Measurements from ENCODE around the gene ING5.

Gene ING5

DNA sequence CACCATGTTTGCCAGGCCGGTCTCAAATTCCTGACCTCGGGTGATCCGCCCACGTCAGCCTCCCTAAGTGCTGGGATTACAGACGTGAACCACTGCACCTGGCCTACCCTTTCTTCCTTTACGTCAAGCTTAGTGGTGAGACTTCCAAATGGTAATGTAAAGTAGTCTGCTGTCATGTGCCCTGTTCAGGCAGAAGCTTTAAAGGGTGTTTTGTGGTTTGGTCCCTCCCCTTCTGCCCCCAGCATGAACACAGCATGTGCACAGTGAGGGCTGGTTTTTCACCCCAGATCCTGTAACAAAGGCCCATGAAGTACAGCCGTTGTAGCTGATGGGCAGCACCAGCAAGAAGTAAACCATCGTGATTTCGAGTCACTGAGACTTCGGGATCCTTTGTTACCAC, 12.5 kb upstream of the ING5 start:
- H3K9me3 ChIP-seq: no peaks in the 10 kb centered on the region
- peaks cover 9 to 34% (median 18%) of the 10 kb centered on the region in 3 donors for H3K36me3 ChIP-seq
- H3K4me3 ChIP-seq: no peak overlapping the region
- H3K27me3 ChIP-seq: no peaks in the 10 kb centered on the region
- no peak for DNase-seq
- no peak overlapping the region for H3K27ac ChIP-seq
- H3K4me1 ChIP-seq: peaks cover 0 to 33% (median 27%) of the 10 kb centered on the region in 4 donors
- intact Hi-C loops (cut with DNase I; ENCODE audit: low total_unique reads): loop anchor here (5.0 to 10.0 kb wide), 2 partner anchors 43 to 185 kb away; partner anchors contain the start of gene D2HGDH
- TF ChIP-seq, protein P1, sequence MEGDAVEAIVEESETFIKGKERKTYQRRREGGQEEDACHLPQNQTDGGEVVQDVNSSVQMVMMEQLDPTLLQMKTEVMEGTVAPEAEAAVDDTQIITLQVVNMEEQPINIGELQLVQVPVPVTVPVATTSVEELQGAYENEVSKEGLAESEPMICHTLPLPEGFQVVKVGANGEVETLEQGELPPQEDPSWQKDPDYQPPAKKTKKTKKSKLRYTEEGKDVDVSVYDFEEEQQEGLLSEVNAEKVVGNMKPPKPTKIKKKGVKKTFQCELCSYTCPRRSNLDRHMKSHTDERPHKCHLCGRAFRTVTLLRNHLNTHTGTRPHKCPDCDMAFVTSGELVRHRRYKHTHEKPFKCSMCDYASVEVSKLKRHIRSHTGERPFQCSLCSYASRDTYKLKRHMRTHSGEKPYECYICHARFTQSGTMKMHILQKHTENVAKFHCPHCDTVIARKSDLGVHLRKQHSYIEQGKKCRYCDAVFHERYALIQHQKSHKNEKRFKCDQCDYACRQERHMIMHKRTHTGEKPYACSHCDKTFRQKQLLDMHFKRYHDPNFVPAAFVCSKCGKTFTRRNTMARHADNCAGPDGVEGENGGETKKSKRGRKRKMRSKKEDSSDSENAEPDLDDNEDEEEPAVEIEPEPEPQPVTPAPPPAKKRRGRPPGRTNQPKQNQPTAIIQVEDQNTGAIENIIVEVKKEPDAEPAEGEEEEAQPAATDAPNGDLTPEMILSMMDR (IDR thresholded peaks at IDR 0.05): no peak

DNA sequence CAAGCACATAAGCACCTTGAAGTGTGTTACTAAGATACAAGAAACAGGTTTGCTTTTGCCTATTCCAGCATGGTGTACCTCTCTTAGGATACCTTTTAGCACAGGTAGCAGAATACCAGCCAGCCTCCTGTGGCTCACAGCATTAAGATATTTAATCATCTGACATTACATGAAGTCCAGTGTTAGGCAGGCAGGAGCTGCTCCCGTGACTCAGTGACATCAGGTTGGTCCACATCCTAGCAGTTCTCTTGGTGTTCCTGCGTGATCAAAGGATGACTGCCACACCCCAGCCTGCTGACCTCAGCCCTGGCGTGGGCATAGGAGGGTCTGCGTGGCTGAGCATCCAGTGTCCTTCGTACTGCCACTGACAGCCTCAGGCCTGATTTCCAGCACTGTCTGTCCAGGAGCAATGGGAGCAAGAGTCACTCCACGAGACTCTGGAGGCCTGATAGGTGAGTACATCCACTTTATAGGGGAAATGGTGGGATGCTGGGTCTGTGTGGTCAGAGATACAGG, 11.6 kb upstream of the ING5 start:
- TF ChIP-seq, protein P1 (IDR thresholded peaks at IDR 0.05): no peak
- Histone ChIP-seq H3K27ac (no peak overlapping the region), H3K36me3 (peaks cover 9 to 41% (median 18%) of the 10 kb centered on the region in 3 donors), H3K27me3 (no peaks in the 10 kb centered on the region), H3K4me1 (peaks cover 0 to 33% (median 27%) of the 10 kb centered on the region in 4 donors), H3K9me3 (no peaks in the 10 kb centered on the region), H3K4me3 (no peak overlapping the region)
- intact Hi-C loops (cut with DNase I; ENCODE audit: low total_unique reads): no loop called here
- no peak for DNase-seq

DNA sequence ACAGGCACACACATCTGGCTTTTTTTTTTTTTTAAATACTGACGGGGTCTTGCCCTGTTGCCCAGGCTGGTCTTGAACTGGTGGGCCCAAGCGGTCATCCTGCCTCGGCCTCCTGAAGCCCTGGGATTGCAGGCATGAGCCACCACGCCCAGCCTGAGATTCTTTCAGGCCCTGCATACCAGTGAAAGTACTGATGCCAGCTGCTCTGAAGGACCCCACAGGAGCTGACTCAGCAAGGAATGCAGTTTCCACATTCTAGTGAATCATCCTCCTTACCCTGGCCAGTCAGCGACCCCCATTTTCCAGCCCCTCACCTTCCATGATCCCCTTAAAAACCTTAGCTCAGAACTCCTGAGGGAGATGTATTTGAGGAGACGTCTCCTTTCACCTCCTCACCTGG, 9.4 kb upstream of the ING5 start:
- no peaks in the 10 kb centered on the region for H3K9me3 ChIP-seq
- peaks cover 0 to 23% (median 18%) of the 10 kb centered on the region in 4 donors for H3K4me1 ChIP-seq
- H3K36me3 ChIP-seq: peaks cover 9 to 51% (median 18%) of the 10 kb centered on the region in 3 donors
- H3K27me3 ChIP-seq: no peaks in the 10 kb centered on the region
- intact Hi-C loops (cut with DNase I; ENCODE audit: low total_unique reads): no loop called here
- DNase-seq: no peak
- no peak overlapping the region for H3K4me3 ChIP-seq
- TF ChIP-seq, protein P1 (IDR thresholded peaks at IDR 0.05): no peak
- no peak overlapping the region for H3K27ac ChIP-seq

DNA sequence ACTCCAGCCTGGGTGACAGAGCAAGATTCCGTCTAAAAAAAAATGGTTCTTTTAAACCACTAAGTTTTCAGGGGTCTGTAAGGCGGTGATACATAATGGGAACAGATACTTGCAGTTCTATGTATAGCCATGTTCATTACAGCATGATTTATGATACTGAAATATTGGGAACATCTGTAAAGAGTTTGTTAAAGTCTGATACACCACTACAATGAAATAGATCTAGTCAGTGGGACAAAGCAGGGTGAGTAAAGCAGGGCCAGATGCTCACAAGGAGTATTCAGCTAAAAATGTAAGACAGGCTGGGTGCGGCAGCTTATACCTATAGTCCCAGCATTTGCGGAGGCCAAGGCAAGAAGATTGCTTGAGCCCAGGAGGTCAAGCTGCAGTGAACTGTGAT, 6.2 kb upstream of the ING5 start:
- TF ChIP-seq, protein P1 (IDR thresholded peaks at IDR 0.05): no peak
- no peaks in the 10 kb centered on the region for H3K9me3 ChIP-seq

DNA sequence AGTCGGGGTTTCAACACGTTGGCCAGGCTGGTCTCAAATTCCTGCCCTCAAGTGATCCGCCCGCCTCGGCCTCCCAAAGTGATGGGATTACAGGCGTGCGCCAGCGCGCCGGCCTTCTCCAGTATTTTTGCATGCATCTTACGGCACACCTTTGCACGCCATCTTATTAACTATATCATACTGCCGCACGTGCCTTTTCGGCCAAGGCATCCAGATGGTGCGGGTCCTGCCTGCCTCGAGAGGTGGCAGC, 765 bp upstream of the ING5 start:
- intact Hi-C loops (cut with DNase I; ENCODE audit: low total_unique reads): loop anchor here (1.0 kb wide), 1 partner anchor 64 kb away; the partner anchor contains the start of genes ATG4B and THAP4
- H3K4me1 ChIP-seq: peaks cover 0 to 26% (median 20%) of the 10 kb centered on the region in 4 donors
- no peaks in the 10 kb centered on the region for H3K27me3 ChIP-seq
- peaks cover 7 to 21% (median 7%) of the 10 kb centered on the region in 3 donors for H3K36me3 ChIP-seq
- TF ChIP-seq, protein P1 (IDR thresholded peaks at IDR 0.05): peak; percentile 46 to 59
- H3K27ac ChIP-seq: peak overlapping the region; percentile 93 to 98
- H3K9me3 ChIP-seq: no peaks in the 10 kb centered on the region
- no peak for DNase-seq
- peak overlapping the region; percentile 83 to 87 for H3K4me3 ChIP-seq

More for the DNA sequence above, 6.2 kb upstream of the ING5 start:
- H3K4me1 ChIP-seq: peaks cover 0 to 5% (median 2%) of the 10 kb centered on the region in 4 donors
- H3K4me3 ChIP-seq: no peak overlapping the region
- intact Hi-C loops (cut with DNase I; ENCODE audit: low total_unique reads): no loop called here
- peaks cover 2 to 37% (median 11%) of the 10 kb centered on the region in 3 donors for H3K36me3 ChIP-seq
- no peak for DNase-seq
- no peaks in the 10 kb centered on the region for H3K27me3 ChIP-seq
- H3K27ac ChIP-seq: no peak overlapping the region

All from tibial artery (tissue), 4 donors.